ENCODE results near the gene KCNN1.

- TF ChIP-seq TEAD4 (IDR thresholded peaks at IDR 0.05; ENCODE audit: low read length) = no peak
- TF ChIP-seq TEAD4 (CRISPR knock-in tag; IDR thresholded peaks at IDR 0.05; ENCODE audit: borderline replicate concordance) = no peak
- no peak for TF ChIP-seq MXI1 (IDR thresholded peaks at IDR 0.05; ENCODE audit: low read depth, low read length)
- no peak for TF ChIP-seq ZNF449 (CRISPR knock-in tag; IDR thresholded peaks at IDR 0.05)
- TF ChIP-seq, protein P1, sequence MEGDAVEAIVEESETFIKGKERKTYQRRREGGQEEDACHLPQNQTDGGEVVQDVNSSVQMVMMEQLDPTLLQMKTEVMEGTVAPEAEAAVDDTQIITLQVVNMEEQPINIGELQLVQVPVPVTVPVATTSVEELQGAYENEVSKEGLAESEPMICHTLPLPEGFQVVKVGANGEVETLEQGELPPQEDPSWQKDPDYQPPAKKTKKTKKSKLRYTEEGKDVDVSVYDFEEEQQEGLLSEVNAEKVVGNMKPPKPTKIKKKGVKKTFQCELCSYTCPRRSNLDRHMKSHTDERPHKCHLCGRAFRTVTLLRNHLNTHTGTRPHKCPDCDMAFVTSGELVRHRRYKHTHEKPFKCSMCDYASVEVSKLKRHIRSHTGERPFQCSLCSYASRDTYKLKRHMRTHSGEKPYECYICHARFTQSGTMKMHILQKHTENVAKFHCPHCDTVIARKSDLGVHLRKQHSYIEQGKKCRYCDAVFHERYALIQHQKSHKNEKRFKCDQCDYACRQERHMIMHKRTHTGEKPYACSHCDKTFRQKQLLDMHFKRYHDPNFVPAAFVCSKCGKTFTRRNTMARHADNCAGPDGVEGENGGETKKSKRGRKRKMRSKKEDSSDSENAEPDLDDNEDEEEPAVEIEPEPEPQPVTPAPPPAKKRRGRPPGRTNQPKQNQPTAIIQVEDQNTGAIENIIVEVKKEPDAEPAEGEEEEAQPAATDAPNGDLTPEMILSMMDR (IDR thresholded peaks at IDR 0.05 in 2 of 3, conservative IDR thresholded peaks at IDR 0.05 in 1 of 3; ENCODE audit: insufficient read depth in 2 of 3, low read depth in 1 of 3, low read length in 3 of 3) = no peak
- TF ChIP-seq HSF4 (CRISPR knock-in tag; IDR thresholded peaks at IDR 0.05; ENCODE audit: borderline replicate concordance) = no peak
- no peak for TF ChIP-seq KLF10 (CRISPR knock-in tag; IDR thresholded peaks at IDR 0.05)
- TF ChIP-seq SMC3 (conservative IDR thresholded peaks at IDR 0.05; ENCODE audit: insufficient read depth, low read depth, low read length) = no peak
- peak in 1 of 3 experiments; percentile 27 for TF ChIP-seq YY1 (IDR thresholded peaks at IDR 0.05; ENCODE audit: borderline replicate concordance in 1 of 3, control insufficient read depth in 1 of 3, extremely low read depth in 1 of 3, insufficient read depth in 3 of 3, insufficient read length in 1 of 3, insufficient replicate concordance in 2 of 3, low read depth in 1 of 3, low read length in 2 of 3)
- TF ChIP-seq CEBPB (tag; IDR thresholded peaks at IDR 0.05) = no peak
- TF ChIP-seq NFE2 (IDR thresholded peaks at IDR 0.05; ENCODE audit: low read depth) = no peak
These were observed 13.0 kb upstream of the KCNN1 start for GRCh38 chr19:17953869-17954268.

Measured in K562 (cell line).